BLaER1 treated with 17β-estradiol and CSF1 and Interleukin-3, amounts not matched to agents 10 nM and 100 nM (cell line): ENCODE measurements around the gene RPS6KA4.

Experiments
- H3K27ac ChIP-seq, 11 experiments: shearing (Covaris generic); formaldehyde crosslinking; 2 replicates each; pipeline ENCODE4 v1.8.1; 2022
- H3K27me3 ChIP-seq, 11 experiments: shearing (Covaris generic); formaldehyde crosslinking; 2 replicates each; pipeline ENCODE4 v1.8.1; 2022
- H3K36me3 ChIP-seq, 11 experiments: shearing (Covaris generic); formaldehyde crosslinking; 2 replicates each; pipeline ENCODE4 v1.8.1; 2022
- H3K4me1 ChIP-seq, 10 experiments: shearing (Covaris generic); formaldehyde crosslinking; 2 replicates each; pipeline ENCODE4 v1.8.1; 2022
- H3K4me2 ChIP-seq, 11 experiments: shearing (Covaris generic); formaldehyde crosslinking; 2 replicates each; pipeline ENCODE4 v1.8.1; 2022
- H3K4me3 ChIP-seq, 10 experiments: shearing (Covaris generic); formaldehyde crosslinking; 2 replicates each; pipeline ENCODE4 v1.8.1; 2022
- H3K9ac ChIP-seq, 11 experiments: shearing (Covaris generic); formaldehyde crosslinking; 2 replicates each; pipeline ENCODE4 v1.8.1; 2022
- H3K9me3 ChIP-seq, 11 experiments: shearing (Covaris generic); formaldehyde crosslinking; replicated peaks in 1 of 11; 2 replicates each; pipeline ENCODE4 v1.8.1; 2022
- H4K20me1 ChIP-seq, 11 experiments: shearing (Covaris generic); formaldehyde crosslinking; 2 replicates each; pipeline ENCODE4 v1.8.1; 2022
- Cebpa-rat ChIP-seq, 11 experiments: shearing (Covaris generic); IDR thresholded peaks; 2 replicates each; pipeline ENCODE4 v1.8.1; 2022

RPS6KA4 gene

GRCh38 chr11:64382047-64382446 is 23.1 kb downstream of the RPS6KA4 start:
- Histone ChIP-seq H3K4me3 (no peak overlapping the region), H4K20me1 (no peaks in the 10 kb centered on the region), H3K36me3 (no peaks in the 10 kb centered on the region), H3K4me2 (peak overlapping the region in 9 of 11 experiments; percentile 16 to 96 (median 92); a peak in 16 of 22 replicates), H3K9ac (no peak overlapping the region), H3K27me3 (peaks cover 0 to 46% (median 0%) of the 10 kb centered on the region in 11 experiments; a peak in 8 of 22 replicates), H3K27ac (no peak overlapping the region), H3K9me3 (no peaks in the 10 kb centered on the region), H3K4me1 (peaks cover 30 to 90% (median 86%) of the 10 kb centered on the region in 10 experiments)
- TF ChIP-seq Cebpa-rat (IDR thresholded peaks at IDR 0.05), result no peak

DNA sequence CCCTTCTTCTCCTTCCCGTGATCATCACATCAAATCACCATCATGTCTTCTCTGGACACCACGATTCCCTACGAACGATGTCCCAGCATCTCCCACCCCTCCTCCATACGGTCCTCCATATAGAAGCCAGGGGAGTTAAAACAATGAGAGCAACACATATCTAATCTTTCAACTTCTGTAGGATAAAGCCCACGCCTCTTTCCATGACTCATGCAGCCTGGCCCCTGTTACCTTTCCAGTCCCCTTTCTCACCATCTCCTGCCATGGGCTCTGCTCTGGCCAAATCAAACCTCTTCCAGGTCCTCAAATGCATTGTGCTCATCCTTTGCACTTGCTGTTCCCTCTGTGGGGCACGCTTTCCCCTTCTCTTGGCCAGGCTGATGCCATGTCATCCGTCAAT is 23.6 kb downstream of the RPS6KA4 start:
- Histone ChIP-seq H3K27ac (no peak overlapping the region), H3K4me3 (no peak overlapping the region), H3K4me1 (peaks cover 30 to 95% (median 92%) of the 10 kb centered on the region in 10 experiments), H3K9ac (no peak overlapping the region), H3K9me3 (no peaks in the 10 kb centered on the region), H3K36me3 (no peaks in the 10 kb centered on the region), H4K20me1 (no peaks in the 10 kb centered on the region), H3K27me3 (peaks cover 0 to 46% (median 0%) of the 10 kb centered on the region in 11 experiments; a peak in 8 of 22 replicates), H3K4me2 (peak overlapping the region in 10 of 11 experiments; percentile 16 to 96 (median 90); a peak in 17 of 22 replicates)
- no peak for TF ChIP-seq Cebpa-rat (IDR thresholded peaks at IDR 0.05)

- Histone ChIP-seq H3K4me2 (peak overlapping the region in 9 of 11 experiments; percentile 16 to 96 (median 92); a peak in 17 of 22 replicates), H3K9me3 (peaks cover 0 to 8% (median 5%) of the 10 kb centered on the region in 11 experiments; a peak in 8 of 22 replicates), H4K20me1 (no peaks in the 10 kb centered on the region), H3K9ac (no peak overlapping the region), H3K4me3 (no peak overlapping the region), H3K27me3 (peaks cover 0 to 43% (median 0%) of the 10 kb centered on the region in 11 experiments; a peak in 8 of 22 replicates), H3K4me1 (peaks cover 30 to 100% (median 98%) of the 10 kb centered on the region in 10 experiments), H3K27ac (no peak overlapping the region), H3K36me3 (peaks cover 0 to 7% (median 0%) of the 10 kb centered on the region in 11 experiments; a peak in 7 of 22 replicates)
- TF ChIP-seq Cebpa-rat (IDR thresholded peaks at IDR 0.05), result no peak
Measured at GRCh38 chr11:64383580-64383979, 24.6 kb downstream of the RPS6KA4 start.

- H3K36me3 ChIP-seq, result peaks cover 0 to 13% (median 5%) of the 10 kb centered on the region in 11 experiments; a peak in 7 of 22 replicates
- TF ChIP-seq Cebpa-rat (IDR thresholded peaks at IDR 0.05), result no peak
- H3K9ac ChIP-seq, result peak overlapping the region in 6 of 11 experiments; percentile 56 to 72 (median 66); a peak in 6 of 22 replicates
- H3K27ac ChIP-seq, result peak overlapping the region in 8 of 11 experiments; percentile 71 to 88 (median 80); a peak in 11 of 22 replicates
- peaks cover 0 to 14% (median 5%) of the 10 kb centered on the region in 11 experiments; a peak in 8 of 22 replicates for H3K9me3 ChIP-seq
- H3K4me2 ChIP-seq, result peak overlapping the region; percentile 82 to 96 (median 92); a peak in 21 of 22 replicates
- H3K27me3 ChIP-seq, result peaks cover 0 to 37% (median 0%) of the 10 kb centered on the region in 11 experiments; a peak in 8 of 22 replicates
- H3K4me1 ChIP-seq, result peaks cover 30 to 99% (median 96%) of the 10 kb centered on the region in 10 experiments
- no peaks in the 10 kb centered on the region for H4K20me1 ChIP-seq
- H3K4me3 ChIP-seq, result no peak overlapping the region
Measured at GRCh38 chr11:64384028-64384737, 25.2 kb downstream of the RPS6KA4 start.

DNA sequence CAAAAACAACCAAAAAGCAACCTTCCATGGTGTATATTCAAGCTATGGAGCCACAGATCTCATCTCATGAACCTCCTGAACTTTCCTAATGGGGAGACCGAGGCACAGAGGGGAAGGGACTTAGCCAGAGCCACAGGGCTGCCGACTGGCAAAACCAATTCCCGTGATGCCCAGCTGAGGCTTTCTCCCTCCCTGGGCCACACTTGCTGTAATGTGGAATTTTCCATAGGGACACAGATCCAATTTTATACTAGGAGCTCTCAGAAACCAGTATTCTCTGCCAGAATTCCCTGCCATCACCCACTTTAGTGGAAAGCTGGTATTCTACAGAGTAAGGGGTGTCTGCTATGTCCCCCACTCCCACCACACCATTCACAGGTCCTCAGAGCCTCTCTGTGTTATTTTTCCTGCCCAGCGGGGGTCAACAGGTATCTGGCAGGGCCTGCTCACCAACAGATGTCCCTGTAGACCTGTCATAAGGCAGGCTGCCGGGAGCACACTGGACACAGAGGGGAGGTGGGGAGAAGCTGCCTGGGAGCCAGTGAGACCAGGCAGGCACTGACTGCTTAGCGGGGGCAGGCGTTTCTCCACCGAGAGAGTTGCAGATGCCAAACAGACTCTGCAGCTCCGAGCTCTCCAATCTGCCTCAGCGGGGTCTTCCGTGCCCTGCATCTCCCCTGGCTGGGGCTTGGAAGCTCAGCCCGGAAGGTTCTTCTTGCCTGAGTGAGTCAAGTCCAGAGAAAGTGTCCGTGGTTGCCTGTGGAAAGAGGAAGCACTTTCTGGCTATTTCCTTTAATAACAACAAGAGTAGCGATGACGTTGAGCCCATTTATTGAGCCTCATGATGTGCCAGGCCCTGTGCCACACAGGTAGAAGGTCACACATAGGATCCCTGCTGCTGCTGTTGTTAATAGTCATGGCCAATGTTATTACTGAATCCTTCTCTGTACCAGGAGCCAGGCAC is 26.3 kb downstream of the RPS6KA4 start:
- Histone ChIP-seq H4K20me1 (no peaks in the 10 kb centered on the region), H3K4me3 (peak overlapping the region in 6 of 10 experiments; percentile 14 to 59 (median 32); a peak in 7 of 20 replicates), H3K36me3 (peaks cover 0 to 24% (median 12%) of the 10 kb centered on the region in 11 experiments; a peak in 14 of 22 replicates), H3K4me2 (peak overlapping the region; percentile 82 to 96 (median 92)), H3K27ac (peak overlapping the region in 10 of 11 experiments; percentile 19 to 88 (median 78); a peak in 18 of 22 replicates), H3K27me3 (peaks cover 0 to 33% (median 0%) of the 10 kb centered on the region in 11 experiments; a peak in 8 of 22 replicates), H3K4me1 (peaks cover 29 to 100% (median 88%) of the 10 kb centered on the region in 10 experiments), H3K9me3 (peaks cover 7 to 25% (median 12%) of the 10 kb centered on the region in 11 experiments), H3K9ac (peak overlapping the region in 9 of 11 experiments; percentile 48 to 72 (median 67); a peak in 18 of 22 replicates)
- TF ChIP-seq Cebpa-rat (IDR thresholded peaks at IDR 0.05), result no peak

DNA sequence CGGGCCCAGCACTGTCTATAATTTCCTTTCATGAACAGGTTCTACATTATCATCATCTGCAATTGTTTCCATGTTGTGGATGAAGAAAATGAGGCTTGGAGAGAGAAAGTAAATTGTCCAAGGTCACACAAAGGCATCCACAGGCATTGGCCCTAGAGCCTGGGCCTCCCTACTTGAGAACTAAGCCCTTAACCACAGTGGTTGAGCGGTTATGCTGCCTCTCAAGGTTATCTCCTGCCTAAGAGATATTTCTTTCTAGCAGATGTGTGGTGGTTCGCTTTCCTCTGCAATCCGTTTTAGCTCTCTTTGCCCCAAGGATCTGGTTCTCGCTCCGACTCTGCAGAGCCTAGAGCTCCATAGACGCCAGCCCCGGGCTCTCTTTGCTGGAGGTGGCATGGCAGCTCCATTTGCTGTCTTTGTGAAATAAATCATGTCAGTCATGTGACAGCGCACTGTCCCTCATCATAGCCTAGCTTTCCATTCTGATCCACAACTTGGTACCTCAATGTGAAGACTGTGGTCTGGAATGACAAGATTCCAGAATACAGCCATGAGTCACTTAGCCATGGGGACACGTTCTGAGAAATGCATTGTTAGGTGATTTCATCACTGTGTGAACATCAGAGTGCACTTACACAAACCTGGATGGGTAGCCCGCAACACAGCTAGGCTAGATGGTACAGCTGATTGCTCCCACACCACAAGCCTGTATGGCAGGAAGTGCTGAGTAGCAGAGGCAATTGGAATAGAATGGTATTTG is 27.2 kb downstream of the RPS6KA4 start:
- Histone ChIP-seq H3K27me3 (peaks cover 0 to 26% (median 0%) of the 10 kb centered on the region in 11 experiments; a peak in 5 of 22 replicates), H3K27ac (peak overlapping the region in 10 of 11 experiments; percentile 19 to 88 (median 78); a peak in 18 of 22 replicates), H4K20me1 (no peaks in the 10 kb centered on the region), H3K4me2 (peak overlapping the region; percentile 82 to 96 (median 92)), H3K9me3 (peaks cover 16 to 34% (median 21%) of the 10 kb centered on the region in 11 experiments), H3K36me3 (peaks cover 0 to 30% (median 18%) of the 10 kb centered on the region in 11 experiments; a peak in 14 of 22 replicates), H3K4me1 (peaks cover 28 to 100% (median 86%) of the 10 kb centered on the region in 10 experiments), H3K9ac (peak overlapping the region in 9 of 11 experiments; percentile 48 to 72 (median 67); a peak in 18 of 22 replicates), H3K4me3 (peak overlapping the region in 3 of 10 experiments; percentile 2 to 33 (median 14); a peak in 3 of 20 replicates)
- TF ChIP-seq Cebpa-rat (IDR thresholded peaks at IDR 0.05), result peak in 8 of 11 experiments; percentile 40 to 85 (median 66); a peak in 11 of 22 replicates

- H3K27ac ChIP-seq, result peak overlapping the region in 4 of 11 experiments; percentile 17 to 76 (median 64); a peak in 5 of 22 replicates
- peaks cover 16 to 38% (median 21%) of the 10 kb centered on the region in 11 experiments for H3K9me3 ChIP-seq
- H4K20me1 ChIP-seq, result no peaks in the 10 kb centered on the region
- H3K9ac ChIP-seq, result no peak overlapping the region; a peak in 1 of 22 replicates
- H3K27me3 ChIP-seq, result peaks cover 0 to 13% (median 0%) of the 10 kb centered on the region in 11 experiments; a peak in 4 of 22 replicates
- no peak for TF ChIP-seq Cebpa-rat (IDR thresholded peaks at IDR 0.05)
- peaks cover 37 to 100% (median 86%) of the 10 kb centered on the region in 10 experiments for H3K4me1 ChIP-seq
- H3K4me3 ChIP-seq, result no peak overlapping the region
- H3K4me2 ChIP-seq, result peak overlapping the region in 9 of 11 experiments; percentile 55 to 96 (median 77); a peak in 14 of 22 replicates
- peaks cover 0 to 30% (median 18%) of the 10 kb centered on the region in 11 experiments; a peak in 14 of 22 replicates for H3K36me3 ChIP-seq
Measured at GRCh38 chr11:64387916-64388315, 29.0 kb downstream of the RPS6KA4 start.
